H1 (cell line): Measurements from ENCODE around the gene DOCK1. TPM values are rescaled to one million over a fixed set of nuclear protein-coding genes. Genes with fewer than 3 reads are reported as not detected.

Experiments used
- CTCF ChIA-PET: fragments of 300-600 bp; sonication (Branson Sonifier 250); formaldehyde crosslinking; loops from one replicate; lab custom pipeline; 2021; ENCODE audit not compliant: partially characterized antibody; lab: Charles Lee
- POLR2A ChIA-PET: fragments of 300-600 bp; sonication (Branson Sonifier 250); formaldehyde crosslinking; loops from one replicate; lab custom pipeline; 2021; ENCODE audit warnings: inconsistent platforms; ENCODE audit not compliant: partially characterized antibody; lab: Charles Lee
- DNase-seq, 2 experiments: peaks; one replicate each; pipeline versions ENCODE4 v3.0.0 to v3.0.0-alpha.2; 2010 to 2022; ENCODE audit warnings: low spot score in 2 of 2, low read depth in 1 of 2, mixed read lengths in 1 of 2
- FAIRE-seq: peaks from 2 replicates; lab custom pipeline; 2011; peaks lifted over from hg19 to GRCh38; lab: Jason Lieb, UNC
- H2AFZ ChIP-seq: 2 replicates; pipeline ENCODE4 v1.8.1; 2012; ENCODE audit warnings: low read length, inconsistent platforms
- H2AK5ac ChIP-seq: 2 replicates; pipeline ENCODE4 v1.6.1; 2013; ENCODE audit warnings: low read depth, low read length
- H2BK120ac ChIP-seq: replicated peaks from 2 replicates; pipeline ENCODE3; 2013; ENCODE audit warnings: low read depth, low read length, inconsistent platforms
- H2BK12ac ChIP-seq: 2 replicates; pipeline ENCODE4 v1.6.1; 2013; ENCODE audit warnings: low read depth, low read length
- H2BK15ac ChIP-seq: 2 replicates; pipeline ENCODE4 v1.6.1; 2013; ENCODE audit warnings: low read length
- H2BK20ac ChIP-seq: 2 replicates; pipeline ENCODE4 v1.6.1; 2013; ENCODE audit warnings: low read length
- H2BK5ac ChIP-seq: 2 replicates; pipeline ENCODE4 v1.6.1; 2013; ENCODE audit warnings: low read depth, low read length
- H3K14ac ChIP-seq: 2 replicates; pipeline ENCODE4 v1.6.1; 2013; ENCODE audit warnings: inconsistent platforms; ENCODE audit not compliant: insufficient read length
- H3K18ac ChIP-seq: 2 replicates; pipeline ENCODE4 v1.6.1; 2013; ENCODE audit warnings: low read length; ENCODE audit errors: extremely low read depth
- H3K23ac ChIP-seq: 2 replicates; pipeline ENCODE4 v1.6.1; 2013; ENCODE audit warnings: inconsistent platforms; ENCODE audit not compliant: insufficient read length
- H3K23me2 ChIP-seq: 2 replicates; pipeline ENCODE4 v1.6.1; 2013; ENCODE audit warnings: low read depth, low read length
- H3K27ac ChIP-seq: 2 replicates; pipeline ENCODE4 v1.6.1; 2011; ENCODE audit warnings: low read depth, low read length, inconsistent platforms
- H3K27me3 ChIP-seq, 4 experiments: replicated peaks in 1 of 4; 1 replicate in 1 of 4; 2 replicates in 3 of 4; pipeline versions ENCODE4 v1.6.1 to v1.8.1; 2011 to 2013; ENCODE audit warnings: low read length in 3 of 4, mild to moderate bottlenecking in 3 of 4, inconsistent platforms in 2 of 4, mixed read lengths in 2 of 4, moderate library complexity in 1 of 4; ENCODE audit not compliant: control insufficient read depth in 3 of 4, insufficient read depth in 3 of 4; ENCODE audit errors: extremely low read depth in 1 of 4
- H3K36me3 ChIP-seq, 4 experiments: 2 replicates each; pipeline versions ENCODE4 v1.6.1 to v1.8.1; 2011 to 2013; ENCODE audit warnings: mild to moderate bottlenecking in 4 of 4, low read length in 3 of 4, moderate library complexity in 2 of 4, control low read depth in 1 of 4, inconsistent platforms in 1 of 4; ENCODE audit not compliant: insufficient read depth in 4 of 4, control insufficient read depth in 2 of 4
- H3K4ac ChIP-seq: replicated peaks from 2 replicates; pipeline ENCODE3; 2013; ENCODE audit warnings: low read length, low read depth, mixed read lengths, inconsistent platforms; ENCODE audit not compliant: insufficient read length
- H3K4me1 ChIP-seq, 4 experiments: replicated peaks in 1 of 4; 1 replicate in 1 of 4; 2 replicates in 3 of 4; pipeline versions ENCODE4 v1.6.1 to v1.8.1; 2011 to 2013; ENCODE audit warnings: low read length in 3 of 4, inconsistent platforms in 2 of 4, mixed read lengths in 1 of 4; ENCODE audit not compliant: insufficient read depth in 4 of 4, control insufficient read depth in 3 of 4
- H3K4me2 ChIP-seq, 2 experiments: 2 replicates each; pipeline versions ENCODE4 v1.6.1 to v1.8.1; 2011 to 2013; ENCODE audit warnings: low read depth in 2 of 2, low read length in 2 of 2, control low read depth in 1 of 2, inconsistent platforms in 1 of 2, mild to moderate bottlenecking in 1 of 2; ENCODE audit not compliant: insufficient read depth in 1 of 2
- H3K4me3 ChIP-seq, 4 experiments: fragments of 200-600, 300-600 bp in 1 of 4; sonication (generic), shearing (Covaris generic), sonication (Bioruptor Twin) in 1 of 4; 2 replicates each; pipeline versions ENCODE4 v1.5.1 to v1.8.1; 2011 to 2016; ENCODE audit warnings: low read length in 4 of 4, low read depth in 3 of 4, control low read depth in 2 of 4, inconsistent platforms in 2 of 4, mild to moderate bottlenecking in 2 of 4, mixed read lengths in 1 of 4, moderate library complexity in 1 of 4; ENCODE audit not compliant: insufficient read depth in 2 of 4; ENCODE audit errors: extremely low read depth in 1 of 4
- H3K56ac ChIP-seq: replicated peaks from 2 replicates; pipeline ENCODE3; 2013; ENCODE audit warnings: low read depth, mild to moderate bottlenecking, mixed read lengths, low read length, inconsistent platforms; ENCODE audit not compliant: insufficient read length
- H3K79me1 ChIP-seq: 2 replicates; pipeline ENCODE4 v1.6.1; 2013; ENCODE audit warnings: low read depth, low read length, control low read depth
- H3K79me2 ChIP-seq, 2 experiments: 2 replicates each; pipeline versions ENCODE4 v1.6.1 to v1.8.1; 2012 to 2013; ENCODE audit warnings: low read length in 2 of 2, mild to moderate bottlenecking in 2 of 2, inconsistent platforms in 1 of 2; ENCODE audit not compliant: insufficient read depth in 2 of 2, control insufficient read depth in 1 of 2
- H3K9ac ChIP-seq, 4 experiments: replicated peaks in 1 of 4; 1 replicate in 1 of 4; 2 replicates in 3 of 4; pipeline versions ENCODE4 v1.6.1 to v1.8.1; 2011 to 2013; ENCODE audit warnings: low read depth in 3 of 4, low read length in 3 of 4, control low read depth in 2 of 4, mild to moderate bottlenecking in 2 of 4, moderate library complexity in 2 of 4, inconsistent platforms in 1 of 4; ENCODE audit errors: extremely low read depth in 1 of 4
- H3K9me3 ChIP-seq, 2 experiments: 2 replicates each; pipeline versions ENCODE4 v1.6.1 to v1.8.1; 2012 to 2013; ENCODE audit warnings: mild to moderate bottlenecking in 2 of 2, moderate library complexity in 2 of 2, control low read depth in 1 of 2, inconsistent platforms in 1 of 2, low read depth in 1 of 2, low read length in 1 of 2, mixed read lengths in 1 of 2; ENCODE audit not compliant: insufficient read depth in 2 of 2
- H4K20me1 ChIP-seq, 2 experiments: replicated peaks in 1 of 2; 2 replicates each; pipeline versions ENCODE3 to v1.8.1; 2011 to 2013; ENCODE audit warnings: inconsistent platforms in 2 of 2, low read length in 2 of 2, mild to moderate bottlenecking in 1 of 2; ENCODE audit not compliant: insufficient read depth in 2 of 2, control insufficient read depth in 1 of 2
- H4K5ac ChIP-seq: 2 replicates; pipeline ENCODE4 v1.6.1; 2013; ENCODE audit warnings: low read length, low read depth, mixed read lengths, inconsistent platforms; ENCODE audit not compliant: insufficient read length
- H4K8ac ChIP-seq: 2 replicates; pipeline ENCODE4 v1.8.0; 2013; ENCODE audit warnings: mild to moderate bottlenecking, moderate library complexity, low read length, inconsistent platforms; ENCODE audit not compliant: insufficient read depth; ENCODE audit errors: extremely low read depth
- H4K91ac ChIP-seq: replicated peaks from 2 replicates; pipeline ENCODE3; 2013; ENCODE audit warnings: low read length, mixed read lengths, inconsistent platforms; ENCODE audit not compliant: insufficient read length
- EGR1 ChIP-seq: IDR thresholded peaks from 2 replicates; pipeline ENCODE4 v1.6.1; 2011; ENCODE audit warnings: low read depth, low read length, borderline replicate concordance
- EP300 ChIP-seq, 2 experiments: IDR thresholded peaks; 1 replicate in 1 of 2; 2 replicates in 1 of 2; pipeline ENCODE4 v1.6.1; 2011 to 2012; ENCODE audit warnings: low read depth in 2 of 2, low read length in 2 of 2, mild to moderate bottlenecking in 2 of 2, borderline replicate concordance in 1 of 2, inconsistent platforms in 1 of 2, moderate library complexity in 1 of 2
- HDAC2 ChIP-seq, 2 experiments: fragments of 300-600 bp in 1 of 2; sonication (generic) in 1 of 2; IDR thresholded peaks; 2 replicates each; pipeline ENCODE4 v1.6.1; 2011 to 2012; ENCODE audit warnings: low read depth in 2 of 2, low read length in 2 of 2, mild to moderate bottlenecking in 2 of 2, moderate library complexity in 2 of 2, borderline replicate concordance in 1 of 2, inconsistent platforms in 1 of 2
- TAF1 ChIP-seq: IDR thresholded peaks from 2 replicates; pipeline ENCODE4 v1.6.1; 2011; ENCODE audit warnings: mild to moderate bottlenecking, low read depth, low read length
- USF2 ChIP-seq: IDR thresholded peaks from 2 replicates; pipeline ENCODE4 v1.6.1; 2011; ENCODE audit warnings: low read length, improper control_type of control experiment
- ZNF274 ChIP-seq: IDR thresholded peaks from 2 replicates; pipeline ENCODE4 v1.7.0; 2012; ENCODE audit warnings: low read length, borderline replicate concordance; ENCODE audit errors: extremely low read depth
- WGBS, 2 experiments: shearing (Covaris generic) in 1 of 2; methylation state at CpG; one replicate each; pipeline versions ENCODE4 v1.1.6 to v1.1.7; 2013 to 2015; ENCODE audit warnings: low lambda C conversion rate in 2 of 2, mixed read lengths in 2 of 2, inconsistent platforms in 1 of 2, low coverage in 1 of 2, missing lambda C conversion rate in 1 of 2; ENCODE audit not compliant: insufficient replicate concordance in 2 of 2, insufficient coverage in 1 of 2, insufficient read length in 1 of 2; ENCODE audit errors: extremely low coverage in 1 of 2, missing lambda C conversion rate in 1 of 2; 5-methylcytosine and 5-hydroxymethylcytosine counted together
- polyA plus RNA-seq, 7 experiments: library from polyadenylated mRNA; depleted of rRNA in 3 of 7; stranded (reverse) in 5 of 7; unstranded in 2 of 7; fragments of >200 nt in 5 of 7; fragments of 200-250 nt in 2 of 7; gene quantifications; 1 replicate in 5 of 7; 2 replicates in 1 of 7; 4 replicates in 1 of 7; pipeline versions ENCODE4 v1.2.1 to v1.2.3, GENCODE V29; 2011 to 2013; ENCODE audit warnings: missing spikeins in 2 of 7, mixed read lengths in 2 of 7
- total RNA-seq: library from RNA; stranded (reverse); fragmentation: NEBNext Ultra II Directional; extraction: Animal tissue kit (Norgen Biotek cat#: 25700); gene quantifications from 2 replicates; pipeline ENCODE4 v1.2.1, GENCODE V29; 2021
- TF ChIP-seq, protein P1 (sequence below), 3 experiments: IDR thresholded peaks; 1 replicate in 2 of 3; 2 replicates in 1 of 3; pipeline versions ENCODE4 v1.5.1 to v1.6.1; 2011; ENCODE audit warnings: low read length in 3 of 3, mild to moderate bottlenecking in 3 of 3, inconsistent platforms in 2 of 3, low read depth in 1 of 3, moderate library complexity in 1 of 3; ENCODE audit not compliant: insufficient read depth in 1 of 3; ENCODE audit errors: control extremely low read depth in 1 of 3

The DOCK1 gene
- total and polyA plus RNA-seq, 2 of the 8 experiments (the other 6 are each of a cell fraction or from before 2014, with no cell fraction given) = 11.6 to 53.0 TPM

- no peak overlapping the region for H3K4me3 ChIP-seq
- no peaks in the 10 kb centered on the region for H3K27me3 ChIP-seq
- CTCF ChIA-PET = no interaction called here
- no peak overlapping the region for H3K9ac ChIP-seq
- H2AK5ac ChIP-seq = no peak overlapping the region
- no peaks in the 10 kb centered on the region for H3K23me2 ChIP-seq
- H3K9me3 ChIP-seq = no peaks in the 10 kb centered on the region
- H4K5ac ChIP-seq = no peak overlapping the region
- FAIRE-seq (no peak), DNase-seq (no peak)
- no peak overlapping the region for H2BK5ac ChIP-seq
- H3K14ac ChIP-seq = no peak overlapping the region
- no peak overlapping the region for H3K56ac ChIP-seq
- H3K4me2 ChIP-seq = no peak overlapping the region
- no peak overlapping the region for H3K18ac ChIP-seq
- no peak overlapping the region for H2AFZ ChIP-seq
- H3K79me2 ChIP-seq = no peaks in the 10 kb centered on the region
- WGBS, 2 experiments = 76% methylated on average over 2 of the region's 2 CpGs; no CpG with 5 or more reads in 1 of the 2 experiments
- H3K4ac ChIP-seq = no peak overlapping the region
- no peaks in the 10 kb centered on the region for H3K36me3 ChIP-seq
- H4K8ac ChIP-seq = no peak overlapping the region
- POLR2A ChIA-PET = no interaction called here
- no peak overlapping the region for H4K91ac ChIP-seq
- TF ChIP-seq EP300 (IDR thresholded peaks at IDR 0.05; ENCODE audit: borderline replicate concordance in 1 of 2, low read depth in 2 of 2, low read length in 2 of 2) (no peak), ZNF274 (no peak), USF2 (no peak), EGR1 (no peak), HDAC2 (IDR thresholded peaks at IDR 0.05; ENCODE audit: borderline replicate concordance in 1 of 2, low read depth in 2 of 2, low read length in 2 of 2) (no peak), TAF1 (no peak)
- TF ChIP-seq, protein P1, sequence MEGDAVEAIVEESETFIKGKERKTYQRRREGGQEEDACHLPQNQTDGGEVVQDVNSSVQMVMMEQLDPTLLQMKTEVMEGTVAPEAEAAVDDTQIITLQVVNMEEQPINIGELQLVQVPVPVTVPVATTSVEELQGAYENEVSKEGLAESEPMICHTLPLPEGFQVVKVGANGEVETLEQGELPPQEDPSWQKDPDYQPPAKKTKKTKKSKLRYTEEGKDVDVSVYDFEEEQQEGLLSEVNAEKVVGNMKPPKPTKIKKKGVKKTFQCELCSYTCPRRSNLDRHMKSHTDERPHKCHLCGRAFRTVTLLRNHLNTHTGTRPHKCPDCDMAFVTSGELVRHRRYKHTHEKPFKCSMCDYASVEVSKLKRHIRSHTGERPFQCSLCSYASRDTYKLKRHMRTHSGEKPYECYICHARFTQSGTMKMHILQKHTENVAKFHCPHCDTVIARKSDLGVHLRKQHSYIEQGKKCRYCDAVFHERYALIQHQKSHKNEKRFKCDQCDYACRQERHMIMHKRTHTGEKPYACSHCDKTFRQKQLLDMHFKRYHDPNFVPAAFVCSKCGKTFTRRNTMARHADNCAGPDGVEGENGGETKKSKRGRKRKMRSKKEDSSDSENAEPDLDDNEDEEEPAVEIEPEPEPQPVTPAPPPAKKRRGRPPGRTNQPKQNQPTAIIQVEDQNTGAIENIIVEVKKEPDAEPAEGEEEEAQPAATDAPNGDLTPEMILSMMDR (IDR thresholded peaks at IDR 0.05; ENCODE audit: control extremely low read depth in 1 of 3, insufficient read depth in 1 of 3, low read depth in 1 of 3, low read length in 3 of 3) = no peak
- no peaks in the 10 kb centered on the region for H4K20me1 ChIP-seq
- H2BK12ac ChIP-seq = no peak overlapping the region
- H3K23ac ChIP-seq = no peak overlapping the region
- H2BK20ac ChIP-seq = no peak overlapping the region
- H3K27ac ChIP-seq = no peak overlapping the region
- 0 out of 2 replicates have a peak, but pooled peaks cover 1% of the 10 kb centered on the region for H3K79me1 ChIP-seq
- no peak overlapping the region for H2BK15ac ChIP-seq
- H3K4me1 ChIP-seq = peaks cover 0 to under 1% (median under 1%) of the 10 kb centered on the region in 4 experiments; a peak in 1 of 7 replicates
- H2BK120ac ChIP-seq = no peak overlapping the region
Measured at GRCh38 chr10:127157506-127158200, 252.4 kb downstream of the DOCK1 start.
